GM21576 (cell line): ENCODE results near the gene HMGXB3.
"Not testable (repeated sequence)": the region's sequence is repeated elsewhere in the genome, so short reads cannot be mapped to it uniquely, and the experiment has no call there.

ENCODE experiments used
- ATAC-seq: cut with Tn5 transposase; IDR thresholded peaks from one replicate; pipeline ENCODE4 v1.9.1; 2021; ENCODE audit warnings: mild to moderate bottlenecking, moderate library complexity; ENCODE audit not compliant: unreplicated experiment

Gene HMGXB3

GRCh38 chr5:150084754-150085153 lies 84.2 kb downstream of the HMGXB3 start:
- not testable (repeated sequence) for ATAC-seq

GRCh38 chr5:150085191-150085912 lies 84.8 kb downstream of the HMGXB3 start:
- no peak for ATAC-seq

- ATAC-seq, result no peak
Observed at GRCh38 chr5:150085950-150086715, 85.6 kb downstream of the HMGXB3 start, which contains the start of gene CSF1R. Gene CSF1R (minus strand): TSS chr5:150086554. CDS start chr5:150086427, 127 bp downstream.

GRCh38 chr5:150092159-150092787 lies 91.7 kb downstream of the HMGXB3 start:
- peak; percentile 88 for ATAC-seq

- no peak for ATAC-seq
Observed at GRCh38 chr5:150097152-150097551, 96.6 kb downstream of the HMGXB3 start.

DNA sequence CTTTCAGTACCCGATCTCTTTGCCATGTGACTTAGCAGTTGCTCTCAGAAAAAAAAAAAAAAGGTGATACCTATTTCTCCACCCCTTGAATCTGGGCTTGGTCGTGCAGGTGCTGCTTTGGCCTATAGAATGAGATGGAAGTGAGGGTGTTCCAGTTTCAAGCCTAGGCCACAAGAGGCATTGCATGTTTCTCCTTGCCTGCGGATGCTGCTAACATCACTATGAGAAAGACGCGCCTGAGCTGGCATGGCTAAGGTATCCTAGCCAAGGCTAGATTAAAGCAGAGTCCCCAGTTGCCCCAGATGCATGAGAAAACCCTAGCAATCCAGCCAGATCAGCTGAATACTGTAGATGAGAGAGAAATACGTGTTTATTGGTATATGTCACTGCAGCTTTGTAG lies 100.5 kb downstream of the HMGXB3 start:
- ATAC-seq, result no peak
